GM18909 (cell line): ENCODE data around the gene WDR86.

ENCODE experiments used
- ATAC-seq: cut with Tn5 transposase; IDR thresholded peaks from one replicate; pipeline ENCODE4 v1.9.1; 2021; ENCODE audit warnings: mild to moderate bottlenecking; ENCODE audit not compliant: unreplicated experiment, poor library complexity

WDR86 gene

GRCh38 chr7:151409667-151410404, at the start of gene WDR86:
WDR86 (minus strand) TSS chr7:151410038; CDS start chr7:151409589, 449 bp downstream.
- ATAC-seq: no peak

DNA sequence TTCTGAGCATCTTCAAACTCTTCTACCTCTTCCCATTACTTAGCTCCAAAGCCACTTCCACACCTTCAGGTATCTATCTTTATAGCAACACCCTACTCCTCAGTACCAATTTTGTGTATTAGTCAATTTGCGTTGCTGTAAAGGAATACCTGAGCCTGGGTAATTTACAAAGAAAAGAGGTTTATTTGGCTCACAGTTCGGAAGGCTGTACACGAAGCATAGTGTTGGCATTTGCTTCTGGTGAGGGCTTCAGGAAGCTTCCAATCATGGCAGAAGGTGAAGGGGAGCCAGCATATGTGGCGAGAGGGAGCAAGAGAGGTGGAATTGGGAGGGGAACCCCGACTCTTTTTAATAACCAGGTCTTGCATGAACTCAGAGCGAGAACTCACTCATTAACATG, 47.7 kb upstream of the WDR86 start:
- no peak for ATAC-seq

DNA sequence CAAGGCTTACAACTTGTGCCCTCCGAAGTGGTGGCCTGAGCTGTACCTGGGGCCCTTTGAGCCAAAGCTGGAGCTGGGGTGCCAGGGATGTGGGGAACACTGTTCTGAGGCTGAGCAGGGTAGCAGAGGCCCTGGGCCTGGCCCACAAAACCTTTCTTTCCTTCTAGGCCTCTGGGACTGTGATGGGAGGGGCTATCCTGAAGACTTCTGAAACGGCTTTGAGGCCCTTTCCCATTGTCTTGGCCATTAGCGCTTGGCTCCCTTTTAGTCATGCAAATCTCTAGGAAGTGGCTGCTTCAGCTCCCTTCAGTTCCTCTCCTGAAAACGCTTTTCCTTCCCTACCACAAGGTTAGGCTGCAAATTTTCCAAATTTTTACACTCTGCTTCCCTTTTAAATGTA, 46.9 kb upstream of the WDR86 start:
- ATAC-seq: no peak

- ATAC-seq: no peak
Measured at GRCh38 chr7:151456276-151456675, 46.4 kb upstream of the WDR86 start.

- no peak for ATAC-seq
Measured at GRCh38 chr7:151455690-151456089, 45.9 kb upstream of the WDR86 start.

DNA sequence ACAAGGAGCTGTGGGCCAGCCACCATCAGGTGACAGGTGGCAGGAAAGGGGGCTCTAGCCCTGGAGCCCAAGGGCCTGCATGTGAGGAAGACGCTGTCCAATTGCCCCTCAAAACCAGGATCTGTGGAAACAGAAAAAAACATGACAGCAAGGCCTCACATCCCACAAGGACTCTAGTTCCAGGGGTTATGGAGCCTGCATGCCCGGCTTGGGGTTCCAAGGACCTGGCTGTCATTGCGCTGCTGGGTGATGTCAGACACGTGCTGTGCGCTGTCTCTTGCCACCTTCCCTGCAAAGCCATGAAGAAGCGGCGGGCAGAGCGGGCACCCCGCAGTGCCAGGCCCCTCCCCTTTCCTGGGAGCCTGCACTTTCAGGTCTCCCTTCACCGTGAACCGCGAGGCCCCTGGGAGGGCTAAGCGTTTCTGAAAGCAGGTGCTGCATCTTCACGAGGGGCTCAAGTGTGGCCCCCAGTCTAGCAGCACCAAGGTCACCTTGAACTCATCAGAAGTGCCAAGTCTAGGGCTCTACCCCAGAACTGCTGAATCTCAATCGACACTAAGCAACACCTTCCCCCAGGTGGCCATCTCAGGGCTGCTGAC, 45.2 kb upstream of the WDR86 start:
- ATAC-seq: no peak

GRCh38 chr7:151454305-151454704, 44.5 kb upstream of the WDR86 start:
- no peak for ATAC-seq

- no peak for ATAC-seq
Measured at GRCh38 chr7:151453326-151453791, 43.5 kb upstream of the WDR86 start.

- ATAC-seq: no peak
Measured at GRCh38 chr7:151452680-151453325, 43.0 kb upstream of the WDR86 start.

- ATAC-seq: no peak
Measured at GRCh38 chr7:151451626-151452571, 42.1 kb upstream of the WDR86 start.

DNA sequence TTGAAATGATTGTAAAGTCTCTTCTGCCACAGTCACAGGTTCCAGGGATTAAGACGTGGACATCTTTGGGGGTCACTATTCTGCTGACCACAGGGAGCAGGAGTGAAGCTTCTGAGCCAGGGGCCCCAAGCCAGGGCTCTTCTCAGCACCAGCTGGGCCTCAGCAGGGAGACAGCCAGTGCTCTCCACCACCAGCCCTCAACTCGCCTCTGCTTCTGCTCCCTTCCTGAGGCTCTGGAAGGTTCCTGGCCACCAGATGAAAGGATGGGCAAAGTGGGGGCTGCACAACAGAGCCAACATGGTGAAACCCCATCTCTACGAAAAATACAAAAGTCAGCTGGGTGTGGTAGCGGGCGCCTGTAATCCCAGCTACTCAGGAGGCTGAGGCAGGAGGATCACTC, 41.3 kb upstream of the WDR86 start:
- ATAC-seq: no peak

DNA sequence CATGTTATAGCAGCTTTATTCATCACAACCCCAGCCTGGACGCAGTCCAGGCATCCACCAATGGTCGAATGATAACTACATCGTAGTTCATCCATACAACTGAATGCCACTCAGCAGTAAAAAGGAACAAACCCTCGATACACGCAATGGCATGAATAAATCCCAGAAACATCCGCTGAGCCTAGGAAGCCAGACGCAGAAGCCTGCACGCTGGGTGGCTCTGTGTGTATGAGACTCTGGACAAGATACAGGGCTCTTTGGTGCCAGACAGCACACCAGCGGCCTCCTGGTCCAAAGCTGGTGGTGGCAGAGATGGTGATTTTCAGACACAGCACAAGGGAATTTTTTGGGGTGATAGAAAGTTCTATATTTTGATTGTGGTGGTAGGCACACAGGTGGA, 40.2 kb upstream of the WDR86 start:
- no peak for ATAC-seq

- peak; percentile 76 for ATAC-seq
Measured at GRCh38 chr7:151448261-151449252, 38.7 kb upstream of the WDR86 start.

DNA sequence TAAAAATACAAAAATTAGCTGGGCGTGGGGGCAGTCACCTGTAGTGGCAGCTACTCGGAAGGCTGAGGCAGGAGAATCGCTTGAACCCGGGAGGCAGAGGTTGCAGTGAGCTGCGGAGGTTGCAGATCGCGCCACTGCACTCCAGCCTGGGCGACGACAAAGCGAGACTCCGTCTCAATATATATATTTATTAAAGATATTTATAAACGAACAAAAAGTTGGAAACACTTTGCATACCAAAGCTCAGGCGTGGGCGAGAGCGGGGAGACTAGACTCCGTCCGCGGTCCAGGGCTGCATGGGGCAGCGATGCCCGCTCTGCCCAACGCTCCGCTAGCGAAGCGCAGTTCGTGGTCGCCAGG, 38.0 kb upstream of the WDR86 start:
- ATAC-seq: no peak

GRCh38 chr7:151447312-151447711, 37.5 kb upstream of the WDR86 start:
- no peak for ATAC-seq

- ATAC-seq: no peak
Measured at GRCh38 chr7:151446412-151446811, 36.6 kb upstream of the WDR86 start.

DNA sequence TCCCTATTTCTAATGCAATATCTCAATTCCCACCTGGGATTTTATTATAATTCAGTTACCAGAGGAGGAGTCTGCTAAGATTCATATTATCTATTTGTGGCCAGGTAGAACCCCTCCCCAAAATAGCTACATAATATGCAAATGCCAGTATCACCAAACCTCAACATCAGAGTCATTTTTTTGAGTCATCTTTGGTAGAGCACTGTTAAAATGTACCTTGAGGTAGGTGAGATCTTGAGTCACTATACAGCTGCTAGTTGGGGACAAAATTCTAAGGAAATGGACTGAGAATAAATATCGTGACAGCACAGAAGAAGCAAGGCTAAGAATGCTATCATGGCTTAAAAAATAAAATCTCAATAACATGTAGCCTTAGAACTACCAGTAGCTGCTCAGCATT, 34.8 kb upstream of the WDR86 start:
- ATAC-seq: no peak

DNA sequence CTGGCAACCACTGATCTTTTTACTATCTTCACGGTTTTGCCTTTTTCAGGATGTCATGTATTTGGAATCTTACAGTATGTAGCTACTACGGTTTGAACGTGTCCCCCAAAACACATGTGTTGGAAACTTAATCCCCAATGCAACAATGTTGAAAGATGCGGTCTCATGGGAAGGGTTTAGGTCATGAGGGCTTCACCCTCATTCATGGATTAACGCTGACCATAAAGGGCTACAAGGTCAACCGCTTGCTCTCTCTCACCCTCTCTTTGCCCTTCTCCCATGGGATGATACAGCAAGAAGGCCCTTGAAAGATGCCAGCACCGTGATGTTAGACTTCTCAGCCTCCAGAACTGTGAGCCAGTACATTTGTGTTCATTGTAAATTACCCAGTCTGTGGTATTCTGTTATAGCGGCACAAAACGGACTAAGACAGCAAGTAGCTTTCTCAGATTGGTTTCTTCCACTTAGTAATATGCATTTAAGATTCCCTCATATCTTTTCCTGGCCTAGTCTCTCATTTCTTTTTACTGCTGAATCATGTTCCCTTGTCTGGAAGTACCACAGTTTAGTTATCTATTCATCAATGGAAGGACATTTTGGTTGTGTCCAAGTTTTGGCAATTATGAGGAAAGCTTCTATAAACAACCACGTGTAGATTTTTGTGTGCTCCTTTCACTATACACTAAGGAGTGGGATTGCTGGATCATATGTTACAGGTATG, 33.1 kb upstream of the WDR86 start:
- ATAC-seq: no peak
